Inflammatory macrophage treated with lipopolysaccharide for 4 hours (primary cell): ENCODE data around the gene DNPEP.
"Not testable (repeated sequence)": the region's sequence is repeated elsewhere in the genome, so short reads cannot be mapped to it uniquely, and the experiment has no call there.

Source experiments
- DNase-seq: peaks from one replicate; pipeline ENCODE4 v3.0.0-alpha.2; 2020

Gene DNPEP

DNA sequence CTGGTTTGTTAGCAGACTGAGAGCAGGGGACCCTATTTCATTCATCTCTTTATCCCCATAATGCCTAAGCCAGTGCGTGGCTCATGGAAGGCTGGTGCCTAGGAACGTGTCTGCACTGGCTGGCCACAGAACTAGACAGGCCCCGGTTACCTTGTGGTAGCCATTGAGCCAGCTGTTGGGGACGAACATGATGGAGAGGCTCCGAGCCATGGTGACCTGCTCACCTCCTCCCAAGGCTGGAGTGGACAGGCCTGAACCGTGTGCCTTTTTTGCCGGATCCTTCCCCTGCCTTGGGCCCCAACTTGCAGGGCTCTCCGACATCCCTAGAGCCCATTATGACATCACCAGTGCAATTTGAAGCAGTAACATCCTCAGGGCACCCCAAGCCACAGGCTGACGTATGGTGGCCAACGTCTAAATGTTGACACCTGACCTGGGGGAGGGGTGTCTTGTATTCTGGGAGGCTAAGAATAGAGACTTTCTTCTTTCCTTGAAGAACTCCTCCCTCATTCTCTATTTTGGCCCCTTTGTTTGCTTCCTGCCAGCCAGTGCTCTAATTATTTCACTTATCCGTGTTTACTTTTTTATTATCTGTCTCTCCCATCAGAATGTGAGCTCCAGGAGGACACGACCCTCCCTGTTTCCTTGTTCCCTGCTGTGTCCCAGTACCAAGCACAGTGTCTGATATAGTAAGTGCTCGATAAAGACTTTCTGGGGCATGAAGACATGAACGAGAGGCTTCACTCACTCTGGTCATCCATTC, 12.2 kb upstream of the DNPEP start:
- no peak for DNase-seq

DNA sequence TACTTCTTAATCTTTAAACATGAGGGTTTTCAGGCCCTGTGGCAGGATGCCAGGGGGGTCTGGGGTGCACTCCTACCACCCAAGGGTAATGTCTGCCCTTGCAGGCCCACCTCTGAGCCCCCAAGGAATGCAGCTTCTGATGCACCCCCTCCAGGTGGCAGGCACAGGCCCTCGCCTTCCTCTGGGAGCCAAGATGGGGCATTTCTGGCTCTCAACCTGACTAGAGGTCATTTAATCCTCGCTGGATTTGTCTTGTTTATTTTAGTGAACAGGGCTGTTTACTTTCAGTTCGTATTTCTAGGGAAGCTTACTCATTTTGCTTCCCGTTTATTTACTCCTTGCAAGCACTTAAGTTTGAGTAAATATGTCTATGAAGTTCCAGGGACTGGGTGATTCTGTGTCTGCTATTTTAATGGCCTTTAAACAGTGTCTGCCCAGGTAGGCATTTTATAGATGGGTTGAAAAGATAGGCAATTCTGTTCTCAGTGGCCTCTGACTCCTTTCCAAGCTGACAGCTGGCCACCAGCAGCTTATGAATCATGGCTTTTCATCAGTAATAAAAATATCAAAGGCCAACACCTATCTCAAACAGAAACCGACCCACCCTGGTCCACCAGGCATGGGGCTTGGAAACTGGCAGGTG, 11.1 kb upstream of the DNPEP start:
- peak; percentile 17 for DNase-seq

- peak; percentile 20 for DNase-seq
Measured at GRCh38 chr2:219396863-219397457, 9.2 kb upstream of the DNPEP start.

DNA sequence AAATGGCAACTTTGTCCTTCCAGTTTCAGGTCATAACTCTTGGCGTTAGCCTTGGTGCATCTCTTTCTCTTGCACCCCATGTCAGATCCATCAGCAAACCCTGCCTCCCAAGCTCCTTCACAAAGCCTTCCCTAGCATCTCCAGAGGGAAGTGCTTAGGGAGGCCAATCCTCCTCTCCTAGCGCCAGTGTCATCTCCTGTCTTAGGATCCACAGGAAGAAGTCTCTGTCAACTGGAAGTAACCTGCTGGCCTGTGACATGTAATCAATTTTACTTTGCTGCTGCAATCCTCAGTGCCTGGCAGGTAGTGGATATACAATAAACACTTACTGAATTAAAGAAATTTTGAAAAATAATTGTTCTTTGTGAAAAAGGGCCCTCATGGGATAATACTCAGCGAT, 7.9 kb upstream of the DNPEP start:
- DNase-seq: no peak

DNA sequence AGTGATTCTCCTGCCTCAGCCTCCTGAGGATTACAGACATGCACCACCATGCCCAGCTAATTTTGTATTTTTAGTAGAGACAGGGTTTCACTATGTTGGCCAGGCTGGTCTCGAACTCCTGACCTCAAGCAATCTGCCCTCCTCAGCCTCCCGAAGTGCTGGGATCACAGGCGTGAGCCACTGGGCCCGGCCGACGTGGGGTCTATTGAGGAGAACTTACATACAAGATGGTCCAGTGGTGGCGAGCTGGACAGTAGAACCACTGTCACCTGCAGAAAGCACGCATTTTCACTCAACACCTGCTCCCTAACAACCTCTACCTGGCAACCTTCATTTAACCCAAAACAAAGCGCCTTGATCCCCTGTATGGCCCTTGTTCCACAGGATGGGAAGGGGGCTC, 7.3 kb upstream of the DNPEP start:
- DNase-seq: not testable (repeated sequence)

DNA sequence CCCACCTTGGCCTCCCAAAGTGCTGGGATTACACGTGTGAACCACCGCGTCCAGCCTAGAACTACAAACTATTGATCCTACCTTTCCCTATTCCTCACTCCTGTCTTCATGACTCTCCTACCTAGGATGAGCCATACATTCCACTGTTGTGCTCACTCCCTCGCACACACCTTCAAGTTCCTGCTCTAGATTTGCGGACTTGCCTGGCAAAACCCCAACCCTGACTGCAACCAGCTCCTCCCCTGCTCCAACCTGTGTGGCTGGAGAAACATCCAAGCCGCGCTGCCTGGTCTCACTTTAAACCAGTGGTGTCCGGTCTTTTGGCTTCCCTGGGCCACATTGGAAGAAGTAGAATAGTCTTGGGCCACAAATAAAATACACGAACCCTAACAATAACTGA, 5.0 kb upstream of the DNPEP start:
- DNase-seq: no peak

DNA sequence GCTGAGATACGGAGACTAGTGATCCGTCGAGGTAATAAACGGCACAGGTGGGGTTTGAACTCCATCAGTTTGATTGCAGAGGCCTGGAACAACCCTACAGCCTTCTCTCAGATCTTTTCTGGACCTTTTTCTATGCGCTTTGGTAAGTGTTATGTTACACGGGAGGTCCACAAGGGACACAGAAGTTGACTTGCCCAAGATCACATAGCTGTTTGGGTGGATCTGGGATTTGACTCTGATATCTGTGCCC, 1.1 kb upstream of the DNPEP start:
- no peak for DNase-seq

DNA sequence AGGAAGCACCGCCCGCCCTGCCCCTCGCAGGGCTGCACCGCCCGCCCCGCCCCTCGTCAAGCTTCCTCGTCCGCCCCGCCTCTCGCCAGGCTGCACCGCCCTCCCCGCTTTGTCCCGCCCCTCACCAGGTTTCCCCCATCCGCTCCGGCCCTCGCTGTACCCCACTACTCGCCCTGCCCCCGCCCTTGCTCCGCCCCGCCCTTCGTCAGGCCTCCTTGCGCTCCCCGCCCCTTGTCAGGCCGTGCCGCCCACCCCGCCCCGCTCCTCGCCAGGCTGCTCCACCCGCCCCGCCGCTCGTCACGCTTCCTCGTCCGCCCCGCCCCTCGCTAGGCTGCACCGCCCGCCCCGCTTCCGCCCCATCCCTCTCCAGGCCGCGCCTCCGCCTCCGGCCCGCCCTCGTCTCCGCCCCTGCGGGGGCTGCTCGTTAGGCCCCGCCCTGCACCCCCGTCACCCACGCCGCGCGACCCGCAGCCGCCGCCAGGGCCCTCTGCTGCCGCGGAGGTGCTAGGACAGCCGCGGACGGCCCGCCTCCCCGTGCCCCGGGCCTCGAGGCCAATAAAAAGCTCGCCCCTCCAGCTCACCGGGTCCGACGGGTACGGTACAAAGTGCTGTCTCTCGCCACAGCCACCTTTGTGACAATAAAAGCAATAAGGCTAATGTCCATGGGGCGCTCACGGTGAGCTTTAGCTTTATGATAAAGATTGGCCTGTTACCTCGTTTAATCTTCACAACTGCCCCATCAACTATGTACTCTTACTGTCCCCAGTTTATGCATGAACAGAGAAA, 602 bp upstream of the DNPEP start:
- DNase-seq: peak; percentile 98

GRCh38 chr2:219386532-219387280, 1.0 kb downstream of the DNPEP start:
- no peak for DNase-seq

GRCh38 chr2:219385958-219386520, 1.7 kb downstream of the DNPEP start:
- no peak for DNase-seq

DNA sequence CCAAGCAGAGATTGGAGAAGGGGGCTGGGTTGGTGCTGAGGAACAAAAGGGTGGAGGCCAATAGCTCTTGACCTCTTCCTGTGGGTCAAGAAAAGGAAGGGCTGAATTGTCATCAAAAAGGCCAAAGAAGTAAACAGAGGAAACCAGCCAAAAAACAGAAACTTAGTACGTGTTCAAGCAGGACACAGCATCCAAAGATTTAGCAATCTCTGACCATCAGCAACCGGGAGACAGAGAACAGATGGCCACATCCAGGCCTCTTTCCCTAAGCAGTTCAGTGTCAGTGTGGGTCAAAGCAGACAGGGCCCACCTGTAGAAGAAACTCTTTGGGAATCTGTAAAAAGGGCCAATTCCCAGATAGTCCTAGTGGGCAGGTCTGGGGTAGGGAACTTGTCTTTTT, 2.9 kb downstream of the DNPEP start:
- no peak for DNase-seq

GRCh38 chr2:219384083-219384713, 3.5 kb downstream of the DNPEP start:
- DNase-seq: no peak

DNA sequence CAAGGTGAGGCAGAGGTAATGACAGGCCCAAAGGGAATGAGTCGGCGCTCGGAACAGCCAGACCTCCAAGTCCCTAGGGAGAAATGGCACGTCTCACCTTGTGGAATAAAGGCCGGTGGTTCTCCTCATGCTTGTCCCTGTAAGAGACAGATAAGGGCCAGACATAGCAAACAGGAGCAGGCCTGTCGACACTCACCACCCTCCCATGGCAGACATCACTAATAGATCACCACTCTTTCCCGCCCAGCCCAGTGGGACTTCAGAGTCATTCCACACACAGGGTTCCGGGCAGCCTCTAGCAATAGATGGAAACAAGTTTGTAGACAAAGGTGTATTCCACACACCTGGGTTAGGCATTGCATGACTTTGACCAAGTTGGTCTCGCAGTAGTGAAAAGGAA, 6.3 kb downstream of the DNPEP start:
- no peak for DNase-seq

DNA sequence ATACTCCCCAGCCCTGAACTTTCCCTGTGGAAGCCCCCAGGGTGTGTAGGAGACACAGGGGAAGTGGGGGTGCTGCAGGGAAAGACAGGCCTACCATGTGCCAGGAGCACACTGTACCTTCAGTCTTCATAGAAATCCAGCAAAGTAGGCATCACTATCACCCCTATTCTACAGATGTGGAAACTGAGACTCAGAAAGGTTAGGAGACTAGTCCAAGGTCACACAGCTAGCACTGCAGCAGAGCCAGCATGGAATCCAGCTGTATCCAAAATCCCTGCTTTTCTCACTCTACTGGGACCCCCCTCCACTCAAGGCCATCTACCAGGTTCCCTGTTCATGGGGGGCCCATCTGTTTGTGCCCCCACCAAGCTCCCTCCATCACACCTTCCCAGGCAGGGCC, 6.8 kb downstream of the DNPEP start:
- DNase-seq: no peak

- DNase-seq: no peak
Measured at GRCh38 chr2:219378163-219378851, 9.4 kb downstream of the DNPEP start.

DNA sequence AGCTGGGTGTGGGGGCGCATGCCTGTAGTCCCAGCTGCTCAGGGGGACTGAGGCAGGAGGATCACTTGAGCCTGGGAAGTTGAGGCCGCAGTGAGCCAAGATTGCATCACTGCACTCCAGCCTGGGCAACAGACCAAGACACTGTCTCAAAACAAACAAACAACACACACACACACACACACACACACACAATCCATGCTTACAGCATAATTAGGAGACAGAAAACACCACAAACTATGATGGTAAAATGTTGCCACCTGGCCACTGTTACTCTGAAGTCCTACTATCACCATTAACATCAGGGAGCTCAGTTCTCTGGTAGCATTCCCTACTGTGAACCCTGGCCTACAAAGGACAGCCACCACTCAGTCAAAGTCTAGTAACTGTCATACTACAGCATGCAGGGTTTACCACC, 18.3 kb downstream of the DNPEP start:
- no peak for DNase-seq

- DNase-seq: no peak
Measured at GRCh38 chr2:219368690-219369191, 19.0 kb downstream of the DNPEP start.

DNA sequence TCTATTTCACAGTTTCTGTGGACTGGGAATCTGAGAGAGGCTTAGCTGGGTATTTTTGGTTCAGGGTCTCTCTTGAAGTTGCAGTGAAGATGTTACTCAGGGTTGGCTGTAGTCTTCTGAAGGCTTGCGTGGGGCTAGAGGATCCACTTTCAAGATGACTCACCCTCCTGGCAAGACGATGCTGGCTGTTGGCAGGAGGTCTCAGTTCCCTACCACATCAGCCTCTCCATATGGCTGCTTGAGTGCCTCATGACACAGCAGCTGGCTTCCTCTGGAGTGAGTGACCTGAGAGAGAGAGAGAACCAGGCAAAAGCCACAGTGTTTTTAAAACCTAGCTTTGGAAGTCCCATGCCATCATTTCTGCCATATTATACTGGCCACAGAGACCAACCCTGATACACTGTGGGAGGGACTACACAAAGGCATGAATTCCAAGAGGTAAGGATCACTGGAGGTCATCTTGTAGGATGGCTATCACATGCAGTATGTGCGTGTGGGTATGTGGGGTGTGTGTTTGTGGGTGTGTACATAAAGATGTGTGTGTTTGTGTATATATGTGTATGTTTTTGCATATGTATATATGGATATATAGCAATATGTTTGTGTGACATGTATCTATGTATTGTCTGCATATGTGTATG, 25.1 kb downstream of the DNPEP start:
- peak; percentile 88 for DNase-seq

DNA sequence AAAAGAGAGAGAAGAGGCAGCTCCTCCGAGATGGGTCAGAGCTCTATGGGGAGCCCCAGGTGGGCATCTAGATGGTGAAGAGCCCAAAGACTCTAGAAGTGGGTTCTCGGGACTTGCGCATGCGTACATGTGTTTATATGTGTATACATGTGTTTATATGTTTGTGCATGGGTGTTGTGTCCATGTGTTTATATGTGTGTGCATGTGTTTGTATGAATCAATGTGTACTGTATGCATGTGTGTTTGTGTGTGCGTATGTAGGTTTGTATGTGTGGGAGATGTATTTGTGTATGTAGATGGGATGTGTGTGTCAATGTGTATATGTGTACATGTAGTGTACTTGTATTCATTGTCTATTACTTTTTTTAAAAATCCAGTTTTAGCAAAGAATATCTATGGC, 25.6 kb downstream of the DNPEP start:
- DNase-seq: no peak

- DNase-seq: no peak
Measured at GRCh38 chr2:219358170-219359075, 29.3 kb downstream of the DNPEP start.
